Fibroblast of lung (primary cell): ENCODE measurements around the gene PLK1. TPM values are rescaled to one million over a fixed set of nuclear protein-coding genes. Genes with fewer than 3 reads are reported as not detected.

Source experiments
- DNase-seq, 2 donors: peaks; one replicate each; pipeline versions ENCODE4 v3.0.0 to v3.0.0-alpha.2; 2010; ENCODE audit warnings: low read depth in 2 of 2
- H2AFZ ChIP-seq: 2 replicates; pipeline ENCODE4 v1.5.1; 2012; ENCODE audit warnings: low read length, control low read depth, inconsistent platforms
- H3K27ac ChIP-seq: 2 replicates; pipeline ENCODE4 v1.5.1; 2011; ENCODE audit warnings: low read length, control low read depth; ENCODE audit not compliant: insufficient read depth
- H3K27me3 ChIP-seq: 2 replicates; pipeline ENCODE4 v1.5.1; 2011; ENCODE audit warnings: mild to moderate bottlenecking, low read length; ENCODE audit not compliant: control insufficient read depth, insufficient read depth
- H3K36me3 ChIP-seq: 2 replicates; pipeline ENCODE4 v1.5.1; 2011; ENCODE audit warnings: low read length; ENCODE audit not compliant: control insufficient read depth, insufficient read depth
- H3K4me1 ChIP-seq: 2 replicates; pipeline ENCODE4 v1.5.1; 2011; ENCODE audit warnings: low read length; ENCODE audit not compliant: control insufficient read depth, insufficient read depth; ENCODE audit errors: extremely low read depth
- H3K4me2 ChIP-seq: 2 replicates; pipeline ENCODE4 v1.5.1; 2011; ENCODE audit warnings: low read length, control low read depth; ENCODE audit not compliant: insufficient read depth; ENCODE audit errors: extremely low read depth
- H3K4me3 ChIP-seq, 4 experiments: fragments of 200-600 bp in 1 of 4; sonication (generic) in 1 of 4; replicated peaks in 1 of 4; 2 replicates each; pipeline ENCODE4 v1.5.1; 2011 to 2016; ENCODE audit warnings: low read length in 4 of 4, low read depth in 3 of 4, mild to moderate bottlenecking in 3 of 4, control low read depth in 2 of 4, inconsistent platforms in 1 of 4, mixed read lengths in 1 of 4; ENCODE audit not compliant: insufficient read depth in 1 of 4; ENCODE audit errors: control extremely low read depth in 1 of 4
- H3K79me2 ChIP-seq: 2 replicates; pipeline ENCODE4 v1.5.1; 2012; ENCODE audit warnings: mild to moderate bottlenecking, low read length, inconsistent platforms; ENCODE audit not compliant: control insufficient read depth, insufficient read depth
- H3K9ac ChIP-seq: 2 replicates; pipeline ENCODE4 v1.5.1; 2011; ENCODE audit warnings: mild to moderate bottlenecking, low read length, control low read depth; ENCODE audit not compliant: insufficient read depth
- H3K9me3 ChIP-seq: 2 replicates; pipeline ENCODE4 v1.5.1; 2012; ENCODE audit warnings: low read depth, low read length; ENCODE audit not compliant: control insufficient read depth, insufficient read depth
- H4K20me1 ChIP-seq: 2 replicates; pipeline ENCODE4 v1.5.1; 2011; ENCODE audit warnings: low read length; ENCODE audit not compliant: control insufficient read depth, insufficient read depth; ENCODE audit errors: extremely low read depth
- EZH2 ChIP-seq: IDR thresholded peaks from 2 replicates; pipeline ENCODE4 v1.5.1; 2012; ENCODE audit warnings: low read length, control low read depth, mild to moderate bottlenecking; ENCODE audit errors: missing control alignments
- polyA plus RNA-seq, 2 donors: library from polyadenylated mRNA; depleted of rRNA in 1 of 2; stranded (reverse) in 1 of 2; unstranded in 1 of 2; fragments of >200 nt; gene quantifications; 2 replicates each; pipeline ENCODE4 v1.2.1, GENCODE V29; 2011 to 2012; ENCODE audit warnings: missing spikeins in 1 of 2
- total RNA-seq: library from RNA; depleted of rRNA; stranded (reverse); fragments of >200 nt; gene quantifications from 2 replicates; pipeline ENCODE4 v1.2.1, GENCODE V29; 2014
- TF ChIP-seq, protein P1 (sequence below), 2 donors: IDR thresholded peaks in 1 of 2; conservative IDR thresholded peaks in 1 of 2; 1 replicate in 1 of 2; 2 replicates in 1 of 2; pipeline ENCODE4 v1.5.1; 2011 to 2012; ENCODE audit warnings: low read length in 2 of 2, control low read depth in 1 of 2, inconsistent platforms in 1 of 2, low read depth in 1 of 2, mild to moderate bottlenecking in 1 of 2

PLK1 gene
- total and polyA plus RNA-seq, 2 donors (not counting 1 experiment from before 2014, with no cell fraction given): 6.3 to 16.2 TPM

DNA sequence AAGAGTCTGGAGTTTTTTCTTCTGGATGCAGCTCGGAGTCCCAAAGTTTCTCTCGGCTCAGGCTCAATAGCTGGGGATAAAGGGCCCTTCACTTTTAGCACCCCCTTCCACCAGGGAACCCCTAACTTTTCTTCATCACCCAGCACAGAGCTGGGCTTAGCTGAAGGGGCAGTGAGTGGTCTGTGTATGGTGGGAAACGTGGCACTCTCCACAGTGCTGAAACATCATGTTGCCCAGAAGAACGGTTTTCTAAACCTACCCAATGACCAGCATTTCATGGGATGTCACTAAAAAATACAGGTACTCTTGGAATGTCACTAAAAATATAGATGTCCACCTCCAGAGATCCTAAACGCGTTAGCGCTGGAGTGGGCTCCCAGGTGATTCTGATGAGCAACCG lies 22.4 kb downstream of the PLK1 start:
- no peak for DNase-seq
- no peaks in the 10 kb centered on the region for H3K27me3 ChIP-seq
- H2AFZ ChIP-seq: no peak overlapping the region
- no peaks in the 10 kb centered on the region for H3K9me3 ChIP-seq
- H3K4me2 ChIP-seq: no peak overlapping the region
- H3K79me2 ChIP-seq: no peaks in the 10 kb centered on the region
- no peaks in the 10 kb centered on the region for H4K20me1 ChIP-seq
- no peak for TF ChIP-seq EZH2
- TF ChIP-seq, protein P1, sequence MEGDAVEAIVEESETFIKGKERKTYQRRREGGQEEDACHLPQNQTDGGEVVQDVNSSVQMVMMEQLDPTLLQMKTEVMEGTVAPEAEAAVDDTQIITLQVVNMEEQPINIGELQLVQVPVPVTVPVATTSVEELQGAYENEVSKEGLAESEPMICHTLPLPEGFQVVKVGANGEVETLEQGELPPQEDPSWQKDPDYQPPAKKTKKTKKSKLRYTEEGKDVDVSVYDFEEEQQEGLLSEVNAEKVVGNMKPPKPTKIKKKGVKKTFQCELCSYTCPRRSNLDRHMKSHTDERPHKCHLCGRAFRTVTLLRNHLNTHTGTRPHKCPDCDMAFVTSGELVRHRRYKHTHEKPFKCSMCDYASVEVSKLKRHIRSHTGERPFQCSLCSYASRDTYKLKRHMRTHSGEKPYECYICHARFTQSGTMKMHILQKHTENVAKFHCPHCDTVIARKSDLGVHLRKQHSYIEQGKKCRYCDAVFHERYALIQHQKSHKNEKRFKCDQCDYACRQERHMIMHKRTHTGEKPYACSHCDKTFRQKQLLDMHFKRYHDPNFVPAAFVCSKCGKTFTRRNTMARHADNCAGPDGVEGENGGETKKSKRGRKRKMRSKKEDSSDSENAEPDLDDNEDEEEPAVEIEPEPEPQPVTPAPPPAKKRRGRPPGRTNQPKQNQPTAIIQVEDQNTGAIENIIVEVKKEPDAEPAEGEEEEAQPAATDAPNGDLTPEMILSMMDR (conservative IDR thresholded peaks at IDR 0.05 in 1 of 2, IDR thresholded peaks at IDR 0.05 in 1 of 2; ENCODE audit: low read depth in 1 of 2, low read length in 2 of 2): no peak
- H3K36me3 ChIP-seq: no peaks in the 10 kb centered on the region
- no peak overlapping the region for H3K4me3 ChIP-seq
- H3K9ac ChIP-seq: no peak overlapping the region
- H3K4me1 ChIP-seq: no peaks in the 10 kb centered on the region
- no peak overlapping the region for H3K27ac ChIP-seq

DNA sequence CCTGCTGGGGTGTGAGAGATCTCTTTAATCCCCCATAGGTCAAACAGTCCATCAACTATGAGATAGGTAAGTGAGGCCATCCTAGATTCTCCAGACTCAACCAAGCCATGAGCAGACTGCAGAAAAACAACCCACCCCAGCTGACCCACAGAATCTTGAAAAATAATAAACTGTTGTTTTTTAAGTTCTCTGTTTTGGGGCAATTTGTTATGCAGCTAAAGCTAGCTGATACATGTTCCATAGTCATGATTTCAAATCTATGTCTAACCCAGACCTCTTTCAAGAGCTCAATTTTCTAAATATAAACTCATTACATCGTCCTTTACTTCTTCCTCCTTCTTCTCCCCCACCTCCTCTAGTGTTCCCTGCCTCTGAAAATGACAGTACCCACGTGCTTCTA lies 24.3 kb downstream of the PLK1 start:
- no peaks in the 10 kb centered on the region for H3K4me1 ChIP-seq
- TF ChIP-seq, protein P1 (conservative IDR thresholded peaks at IDR 0.05 in 1 of 2, IDR thresholded peaks at IDR 0.05 in 1 of 2; ENCODE audit: low read depth in 1 of 2, low read length in 2 of 2): no peak
- TF ChIP-seq EZH2: no peak
- H3K9me3 ChIP-seq: no peaks in the 10 kb centered on the region
- H3K9ac ChIP-seq: no peak overlapping the region
- H4K20me1 ChIP-seq: no peaks in the 10 kb centered on the region
- H3K4me3 ChIP-seq: no peak overlapping the region
- H3K4me2 ChIP-seq: no peak overlapping the region
- no peaks in the 10 kb centered on the region for H3K79me2 ChIP-seq
- H3K27me3 ChIP-seq: no peaks in the 10 kb centered on the region
- DNase-seq: no peak
- H2AFZ ChIP-seq: no peak overlapping the region
- H3K27ac ChIP-seq: no peak overlapping the region
- H3K36me3 ChIP-seq: no peaks in the 10 kb centered on the region

DNA sequence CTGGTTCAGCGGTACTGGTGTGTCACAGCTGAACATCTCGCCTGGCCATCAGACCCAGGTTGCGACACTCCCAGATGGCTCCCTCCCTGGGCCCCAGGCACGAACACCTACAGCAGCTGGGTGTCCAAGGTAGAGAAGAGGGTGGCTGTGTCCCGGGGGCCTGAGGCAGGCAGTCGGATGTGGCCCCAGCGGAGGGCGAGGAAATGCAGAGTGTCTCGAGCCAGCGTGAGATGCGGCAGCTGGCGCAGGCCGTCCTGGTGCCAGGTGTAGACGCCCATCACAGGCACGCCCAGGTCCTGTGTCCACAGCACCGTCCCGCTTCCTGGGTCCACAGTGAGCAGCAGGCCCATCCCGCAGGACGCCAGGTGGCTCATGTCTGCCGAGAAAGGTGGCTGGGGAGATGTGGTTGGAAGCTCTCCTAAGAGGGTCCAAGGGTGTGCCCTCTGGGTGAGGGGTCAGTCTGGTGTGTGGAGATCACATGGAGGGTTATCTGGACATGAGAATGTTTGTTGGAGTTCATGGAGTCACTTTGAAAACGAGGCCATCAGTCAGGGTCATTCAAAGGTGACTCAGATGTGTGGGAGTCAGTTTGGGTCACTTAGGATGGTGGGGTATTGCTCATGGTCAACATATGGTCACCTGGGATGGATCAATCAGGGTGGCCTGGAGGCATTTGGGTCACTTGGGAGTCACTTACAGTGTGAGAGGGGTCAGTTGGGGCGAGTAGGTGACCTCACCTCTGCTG lies 26.3 kb downstream of the PLK1 start:
- no peak overlapping the region for H3K4me2 ChIP-seq
- H3K9ac ChIP-seq: no peak overlapping the region
- H2AFZ ChIP-seq: no peak overlapping the region
- no peak for DNase-seq
- H3K4me3 ChIP-seq: no peak overlapping the region
- no peaks in the 10 kb centered on the region for H3K4me1 ChIP-seq
- H3K9me3 ChIP-seq: no peaks in the 10 kb centered on the region
- H3K79me2 ChIP-seq: no peaks in the 10 kb centered on the region
- peaks cover 6% of the 10 kb centered on the region for H3K27me3 ChIP-seq
- H3K36me3 ChIP-seq: no peaks in the 10 kb centered on the region
- no peak for TF ChIP-seq EZH2
- TF ChIP-seq, protein P1 (conservative IDR thresholded peaks at IDR 0.05 in 1 of 2, IDR thresholded peaks at IDR 0.05 in 1 of 2; ENCODE audit: low read depth in 1 of 2, low read length in 2 of 2): no peak
- no peaks in the 10 kb centered on the region for H4K20me1 ChIP-seq
- H3K27ac ChIP-seq: no peak overlapping the region
